GM18508 (cell line): ENCODE results near the gene WDR77.

Source experiments
- ATAC-seq: cut with Tn5 transposase; IDR thresholded peaks from one replicate; pipeline ENCODE4 v1.9.1; 2021; ENCODE audit warnings: moderate number of reproducible peaks; ENCODE audit not compliant: insufficient read depth, unreplicated experiment

Gene WDR77

DNA sequence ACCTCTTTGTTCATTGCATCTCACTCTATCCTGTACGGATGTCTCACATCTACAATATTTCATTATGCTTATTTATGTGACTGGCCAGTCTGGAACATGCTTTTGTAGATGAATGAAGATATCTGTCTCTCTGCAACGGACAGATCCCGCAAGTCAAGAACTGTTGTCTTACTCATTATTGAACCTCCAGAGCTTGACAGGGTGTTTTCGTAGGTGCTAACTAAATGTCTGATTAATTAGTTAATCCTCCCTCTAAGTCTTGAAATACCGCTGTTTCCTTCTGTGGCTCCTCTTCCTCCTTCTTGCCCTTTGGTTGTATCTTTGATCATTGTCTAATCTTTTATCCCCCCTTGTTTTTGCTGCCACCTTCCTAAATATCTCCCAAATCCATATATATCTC is 21.5 kb upstream of the WDR77 start:
- ATAC-seq = no peak

DNA sequence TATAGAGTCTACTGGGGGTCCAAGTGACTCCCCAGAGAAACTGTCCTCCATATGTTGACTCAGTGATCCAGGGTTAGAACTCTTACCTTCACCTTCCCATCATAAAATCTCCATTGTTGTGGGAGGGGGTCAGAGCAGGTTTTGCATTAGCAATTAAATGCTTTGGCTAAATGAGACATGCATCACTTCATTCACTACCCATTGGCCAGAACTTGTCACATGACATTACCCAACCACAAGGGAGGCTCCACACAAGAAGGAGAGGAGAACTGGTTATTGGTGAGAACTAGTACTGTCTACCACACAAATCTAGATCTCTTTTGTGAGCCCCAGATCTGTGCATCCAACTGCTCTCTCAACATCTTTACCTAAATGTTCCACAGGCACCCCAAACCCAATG is 20.5 kb upstream of the WDR77 start:
- ATAC-seq = no peak

DNA sequence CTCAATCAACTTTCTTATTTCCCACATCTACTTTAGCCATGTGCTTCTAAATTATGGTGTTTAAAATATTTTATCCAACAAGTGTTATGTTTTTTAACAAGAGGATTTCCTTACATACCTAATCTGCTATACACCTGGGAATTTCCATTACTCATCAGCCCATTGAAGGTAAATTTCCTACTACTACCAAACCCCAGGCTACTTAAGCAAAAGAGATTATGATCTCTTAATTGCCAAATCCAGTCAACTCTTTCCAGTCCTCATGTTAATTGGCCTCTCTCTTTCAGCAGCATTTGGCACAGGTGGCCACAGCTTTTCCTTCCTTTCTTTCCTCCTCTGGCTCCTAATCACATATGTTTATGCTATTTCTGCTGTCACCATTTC is 19.7 kb upstream of the WDR77 start:
- no peak for ATAC-seq

DNA sequence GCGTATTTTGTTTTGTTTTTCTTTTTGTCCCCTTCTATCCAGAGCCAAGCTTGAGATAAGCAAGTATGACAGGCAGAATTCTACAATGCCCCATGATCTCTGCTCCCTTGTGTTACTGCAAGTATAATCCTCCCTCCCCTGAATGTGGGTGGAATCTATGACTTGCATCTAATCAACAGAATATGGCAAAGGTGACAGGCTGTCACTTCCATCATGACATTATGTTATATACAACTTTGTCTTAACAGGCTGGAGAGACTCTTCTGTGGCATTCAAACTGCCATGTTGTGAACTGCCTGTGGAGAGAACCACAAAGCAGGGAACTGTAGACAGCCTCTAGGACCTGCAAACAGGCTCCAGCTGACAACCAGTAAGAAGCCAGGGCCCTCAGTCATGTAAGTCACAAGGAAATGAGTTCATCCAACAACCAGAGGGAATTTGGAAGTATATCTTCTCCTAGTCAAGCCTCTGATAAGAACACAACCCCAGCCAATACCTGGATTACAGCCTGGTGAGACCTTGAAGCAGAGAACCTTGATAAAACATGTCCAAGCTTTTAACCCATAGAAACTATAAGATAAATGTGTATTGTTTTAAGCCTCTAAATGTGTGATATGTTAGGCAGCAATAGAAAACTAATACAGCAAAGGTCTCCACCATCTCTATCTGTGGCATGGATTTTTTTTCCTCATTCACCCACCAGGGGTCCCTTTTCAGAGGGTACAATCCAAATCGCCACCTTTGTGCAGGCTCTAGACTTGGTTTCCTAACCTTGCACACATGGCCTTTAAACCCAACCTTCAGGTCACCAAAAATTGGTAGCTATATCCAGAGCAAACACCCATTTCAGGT is 19.0 kb upstream of the WDR77 start:
- ATAC-seq = no peak

DNA sequence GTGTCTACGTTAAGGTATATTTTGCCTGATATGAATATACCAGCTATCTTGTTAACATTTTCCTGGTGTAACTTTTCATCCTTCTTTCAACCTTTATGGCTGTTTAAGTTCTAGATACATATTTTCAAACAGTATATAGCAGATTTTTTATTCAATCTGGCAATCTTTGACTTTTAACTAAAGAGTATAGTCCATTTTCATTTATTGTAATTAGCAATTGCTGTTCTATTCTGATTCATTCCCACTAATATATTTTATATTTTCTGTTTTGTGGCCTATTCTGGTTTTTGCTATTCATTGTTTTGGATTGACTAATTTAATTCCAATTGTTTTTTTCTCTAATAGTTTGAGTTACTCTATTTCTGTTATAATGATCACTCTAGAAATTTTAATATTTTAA is 17.4 kb upstream of the WDR77 start:
- ATAC-seq = no peak

DNA sequence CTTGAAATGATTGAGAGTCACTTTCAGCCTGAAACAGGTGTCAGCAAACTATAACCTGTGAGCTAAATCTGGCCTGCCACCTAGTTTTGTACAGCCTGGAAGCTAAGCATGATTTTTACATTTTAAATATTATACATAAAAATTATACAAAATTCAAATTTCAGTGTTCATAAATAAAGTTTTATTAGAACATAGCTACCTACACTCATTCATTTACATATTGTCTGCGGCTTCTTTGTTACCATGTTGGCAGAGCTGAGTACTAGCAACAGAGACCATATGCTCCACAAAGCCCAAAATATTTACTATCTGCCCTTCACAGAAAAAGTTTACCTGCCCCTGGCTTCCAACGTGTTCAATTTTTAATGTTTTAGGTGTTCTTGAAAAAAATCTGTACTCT is 16.7 kb upstream of the WDR77 start:
- ATAC-seq = no peak

DNA sequence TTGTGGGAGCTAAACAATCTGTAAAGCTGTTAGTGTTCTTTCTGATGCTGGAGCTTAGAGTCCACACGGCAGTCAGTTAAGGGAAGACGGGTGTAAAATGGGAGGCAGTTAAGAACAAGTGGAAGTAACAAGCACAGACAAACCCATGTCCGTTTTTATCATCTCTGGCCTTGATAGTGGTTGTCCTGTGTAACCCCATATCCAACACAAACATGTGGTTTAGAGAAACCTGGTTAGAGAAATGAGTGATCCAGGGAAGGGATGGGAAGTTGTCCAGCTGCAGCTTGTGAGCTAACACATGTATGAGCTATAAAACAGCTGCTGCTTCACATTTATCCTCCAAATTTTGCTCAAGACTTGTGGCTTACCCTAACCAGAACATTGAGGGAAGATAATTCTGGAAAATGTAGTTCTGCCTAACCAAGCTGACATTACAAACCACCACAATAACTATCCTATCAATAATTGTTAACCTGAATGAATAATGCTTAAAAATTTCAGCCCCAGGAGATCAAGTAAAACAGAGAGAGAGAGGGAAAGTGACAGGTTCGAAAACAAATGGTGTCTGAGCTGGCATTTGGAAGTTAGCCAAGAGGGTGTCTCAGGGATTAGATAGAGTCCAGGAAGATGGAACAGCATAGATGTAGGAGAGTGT is 14.1 kb upstream of the WDR77 start:
- no peak for ATAC-seq

DNA sequence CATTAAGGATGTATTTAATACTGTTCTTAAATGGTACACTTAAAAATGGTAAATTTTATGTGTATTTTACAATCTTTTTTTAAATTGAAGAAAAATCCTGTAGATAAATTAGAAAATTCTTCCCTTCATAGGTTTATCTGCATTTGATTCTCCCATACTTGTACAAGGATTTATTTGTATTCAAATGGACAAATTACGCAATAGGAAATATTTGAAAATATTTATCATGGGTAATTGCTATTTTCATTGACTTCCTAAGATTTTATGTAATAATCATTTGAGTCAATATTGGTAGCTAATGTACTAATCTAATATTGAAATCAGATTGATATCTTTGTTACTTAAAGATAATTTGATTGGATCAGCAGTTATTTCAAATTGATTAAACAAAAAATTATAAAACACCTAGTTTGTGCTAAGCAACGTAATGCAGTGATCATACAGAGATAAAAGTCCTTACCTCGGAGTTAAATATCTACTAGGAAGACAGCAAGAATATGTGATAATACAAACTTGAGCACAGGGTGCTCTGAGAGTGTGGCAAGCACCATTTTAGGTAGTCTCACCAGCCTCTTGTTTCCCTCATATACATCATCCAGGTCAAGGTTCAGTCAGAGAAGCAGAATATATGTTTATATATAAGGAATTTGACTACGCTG is 13.4 kb upstream of the WDR77 start:
- no peak for ATAC-seq

DNA sequence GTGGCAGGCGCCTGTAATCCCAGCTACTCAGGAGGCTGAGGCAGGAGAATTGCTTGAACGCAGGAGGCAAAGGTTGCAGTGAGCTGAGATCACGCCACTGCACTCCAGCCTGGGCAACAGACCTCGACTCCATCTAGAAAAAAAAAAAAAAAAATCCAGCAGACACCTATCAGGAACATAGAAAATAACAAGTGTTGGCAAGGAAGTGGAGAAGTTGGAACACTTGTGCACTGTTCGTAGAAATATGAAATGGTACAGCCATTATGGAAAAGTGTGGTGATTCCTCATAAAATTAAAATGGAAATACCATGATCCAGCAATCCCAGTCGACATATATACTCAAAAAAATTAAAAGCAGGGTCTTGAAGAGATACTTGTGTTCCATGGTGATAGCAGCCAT is 12.7 kb upstream of the WDR77 start:
- ATAC-seq = no peak

DNA sequence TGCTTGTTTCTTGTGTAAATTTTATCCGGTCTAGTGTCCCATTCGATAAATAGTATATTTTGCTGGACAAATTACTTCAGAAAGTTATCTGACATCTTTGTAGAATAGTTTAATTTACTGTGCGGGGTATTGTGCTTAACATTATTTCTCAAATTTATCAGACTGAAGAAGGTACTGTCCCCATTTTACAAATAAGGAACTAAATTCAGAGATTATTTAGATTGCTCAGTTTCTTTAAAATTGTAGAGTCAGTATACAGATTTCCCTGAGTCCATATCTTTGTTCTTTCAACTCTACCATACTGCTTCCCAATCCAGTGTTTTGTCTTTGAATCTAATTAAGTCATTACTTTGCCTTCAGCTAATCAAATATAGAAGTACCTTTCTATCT is 6.6 kb upstream of the WDR77 start:
- ATAC-seq = no peak

DNA sequence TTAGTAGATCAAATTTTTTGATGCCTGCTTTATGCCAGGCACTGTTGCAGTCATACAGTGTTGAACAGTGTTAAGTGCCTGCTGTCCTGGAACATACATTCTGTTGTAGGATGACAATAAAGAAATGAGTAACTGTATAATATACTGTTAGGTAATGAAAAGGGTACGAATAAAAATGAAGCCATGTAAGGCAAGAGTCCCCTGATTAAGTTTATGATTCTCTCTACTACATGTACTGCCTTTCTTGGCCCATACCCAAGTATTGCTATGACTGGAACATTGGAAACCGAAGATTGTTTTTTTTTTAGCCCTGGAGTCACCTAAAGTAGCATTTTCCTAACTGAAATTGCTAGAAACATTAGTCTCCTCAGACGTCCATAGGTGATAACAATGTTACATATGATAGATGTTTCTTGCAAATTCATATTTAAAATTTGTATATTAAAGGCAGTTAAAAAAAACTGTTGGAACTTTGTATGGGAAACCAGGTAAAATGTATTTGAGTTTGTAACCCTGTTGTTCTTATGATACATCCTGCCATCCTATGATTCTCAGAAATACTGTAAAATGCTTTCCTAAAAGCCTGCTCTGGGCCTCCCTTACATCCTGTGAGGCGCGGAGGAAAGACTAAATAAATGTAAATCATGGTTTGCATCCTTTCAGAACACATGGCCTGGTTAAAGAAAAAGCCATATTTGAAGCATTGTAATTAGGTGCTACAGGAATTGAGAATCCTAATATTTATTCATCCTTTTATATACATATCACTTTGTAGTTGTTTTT is 6.0 kb upstream of the WDR77 start:
- ATAC-seq = no peak

DNA sequence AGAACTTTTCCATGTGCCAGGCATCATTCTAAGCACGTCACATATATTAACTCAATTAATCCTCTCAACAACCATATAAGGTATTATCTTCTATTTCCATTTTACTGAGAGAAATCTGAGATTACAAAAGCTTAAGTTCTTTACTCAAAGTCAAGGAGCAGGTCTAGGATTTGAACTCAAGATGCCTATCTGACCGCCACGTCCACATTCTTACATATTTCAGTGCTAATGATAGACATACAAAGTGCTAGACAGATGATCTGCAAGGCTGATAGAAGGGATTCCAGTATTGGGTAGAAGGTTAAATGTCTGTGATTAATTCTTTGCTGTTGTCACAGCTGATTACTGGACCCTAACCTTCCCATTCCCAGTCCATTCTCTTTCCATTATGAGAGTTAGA is 4.7 kb upstream of the WDR77 start:
- no peak for ATAC-seq

DNA sequence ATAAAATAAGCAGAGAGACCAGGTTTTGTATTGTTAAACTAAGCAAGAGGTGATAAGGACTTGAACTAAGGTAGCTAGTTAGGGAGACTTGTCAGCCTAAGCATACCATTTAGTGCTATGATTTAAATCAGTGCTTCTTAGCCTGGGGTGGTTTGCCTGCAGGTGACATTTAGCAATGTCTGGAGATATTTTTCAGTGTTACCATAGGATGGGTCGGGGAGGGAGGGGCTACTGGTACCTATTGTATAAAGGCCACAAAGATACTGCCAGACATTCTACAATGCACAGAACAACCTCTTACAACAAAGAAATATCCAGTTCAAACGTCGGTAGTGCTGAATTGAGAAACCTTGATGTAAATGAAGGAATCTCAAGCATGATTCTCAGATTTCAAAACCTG is 3.5 kb upstream of the WDR77 start:
- ATAC-seq = no peak

DNA sequence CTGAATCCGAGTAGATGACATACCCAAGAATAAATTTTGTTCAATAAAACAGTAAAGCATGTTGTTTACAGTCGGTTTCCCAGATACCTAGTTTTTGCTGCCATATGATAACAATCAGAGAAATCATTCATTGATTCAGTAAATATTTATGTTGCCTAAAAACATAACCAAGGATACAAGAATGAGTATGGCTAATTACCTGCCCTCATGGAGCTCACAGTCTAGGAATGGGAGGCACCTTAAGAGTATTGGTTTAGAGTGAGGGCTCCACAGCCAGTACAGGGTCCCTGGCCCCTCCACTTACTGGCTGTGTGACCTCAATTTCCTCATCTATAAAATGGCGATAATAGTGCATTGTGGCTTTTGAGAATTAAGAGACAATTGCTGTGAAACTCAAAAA is 1.1 kb upstream of the WDR77 start:
- no peak for ATAC-seq

DNA sequence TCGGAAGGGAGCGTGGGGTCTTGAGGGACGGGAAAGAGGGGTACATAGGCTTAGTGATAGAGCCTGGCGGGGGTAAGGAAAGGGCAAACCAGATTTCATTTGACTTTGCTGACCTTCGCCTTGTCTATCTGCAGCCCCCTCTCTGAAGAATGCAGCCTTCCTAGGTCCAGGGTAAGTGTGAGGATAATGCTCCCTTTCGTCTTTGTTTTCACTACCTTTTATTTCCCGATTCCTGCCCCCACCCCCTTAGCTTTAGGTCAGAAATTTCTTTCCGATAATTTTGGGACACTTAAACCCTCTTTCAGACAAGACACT is 604 bp upstream of the WDR77 start:
- no peak for ATAC-seq

DNA sequence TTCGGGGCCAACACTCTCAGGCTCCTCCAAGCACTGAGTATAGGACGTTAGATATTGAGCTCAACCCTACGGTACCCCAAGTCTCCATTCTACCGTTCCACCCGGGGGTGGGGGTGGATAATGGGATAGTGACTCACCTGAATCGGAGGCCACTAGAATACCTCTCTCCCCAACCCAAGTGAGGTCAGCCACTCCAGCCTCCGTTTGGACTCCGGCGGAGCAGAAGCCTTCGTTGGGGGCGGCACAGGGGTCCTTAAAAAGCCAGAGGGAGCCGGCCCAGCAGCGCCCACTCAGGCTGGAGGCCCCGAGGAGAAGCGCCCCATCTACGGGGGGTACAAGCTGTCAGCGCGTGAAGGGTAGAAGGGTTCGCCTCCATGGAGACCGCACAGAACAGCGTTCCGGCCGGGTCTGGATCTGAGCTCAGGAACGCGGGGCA is 556 bp downstream of the WDR77 start:
- ATAC-seq = peak; percentile 5

DNA sequence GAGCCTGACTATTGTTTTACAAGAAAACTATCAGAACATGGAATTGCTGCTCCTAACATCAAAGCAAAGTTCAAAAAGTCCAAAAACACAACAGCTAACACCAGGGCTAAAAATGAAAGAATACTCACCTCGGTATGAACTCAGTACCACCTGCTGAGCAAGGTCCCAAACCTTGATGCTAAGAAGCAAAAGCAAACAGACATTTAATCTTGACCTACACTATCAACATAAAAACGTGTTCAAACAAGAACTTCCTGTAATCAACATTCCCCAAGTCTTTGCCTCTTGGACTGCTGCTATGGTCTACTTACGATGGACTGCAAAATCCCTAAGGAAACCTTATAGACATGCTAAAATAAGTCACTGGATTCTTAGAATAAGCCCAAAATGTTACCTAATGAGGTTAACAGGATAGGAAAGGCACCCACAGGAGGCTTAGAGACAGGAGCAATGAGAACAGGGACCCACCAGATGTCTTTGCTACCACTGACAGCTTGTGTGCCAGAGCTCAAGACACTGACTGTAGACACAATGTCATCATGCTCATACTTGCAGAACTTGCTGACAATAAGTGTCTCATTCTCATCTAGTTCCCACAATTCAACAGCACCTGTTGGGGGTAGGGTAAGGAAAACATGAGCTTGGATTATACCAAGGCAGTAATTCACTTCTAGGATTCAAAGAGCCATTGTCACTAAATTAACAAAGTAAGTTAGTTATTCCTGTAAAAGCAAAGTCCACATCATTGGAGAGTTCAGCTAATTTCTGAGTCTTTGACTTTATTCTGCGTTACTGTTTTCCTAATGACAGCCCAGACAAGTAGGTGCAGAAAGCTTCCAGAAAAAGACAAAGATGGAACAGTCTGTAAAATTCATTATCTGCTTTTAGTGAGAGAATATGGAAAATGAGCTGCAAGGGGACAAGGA is 1.8 kb downstream of the WDR77 start:
- ATAC-seq = no peak

DNA sequence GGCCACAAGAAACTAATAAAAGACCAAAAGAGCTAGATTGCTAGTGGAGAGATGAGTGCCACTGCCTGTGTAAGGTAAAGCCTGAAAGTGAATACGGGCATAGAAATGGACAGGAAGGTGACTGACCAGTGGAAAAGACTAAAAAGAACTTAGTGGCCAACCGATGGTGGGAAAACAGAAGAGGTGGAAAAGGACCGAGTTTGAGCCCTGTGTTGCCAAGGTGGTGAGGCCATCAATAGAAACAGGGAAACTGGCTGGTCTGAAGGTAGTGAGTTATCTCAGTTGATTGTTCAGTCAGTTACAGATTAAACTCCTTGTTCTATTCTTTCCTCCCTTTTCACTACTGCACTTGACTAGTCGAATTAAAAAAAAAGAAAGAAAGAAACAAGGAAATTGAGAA is 2.5 kb downstream of the WDR77 start:
- ATAC-seq = no peak

DNA sequence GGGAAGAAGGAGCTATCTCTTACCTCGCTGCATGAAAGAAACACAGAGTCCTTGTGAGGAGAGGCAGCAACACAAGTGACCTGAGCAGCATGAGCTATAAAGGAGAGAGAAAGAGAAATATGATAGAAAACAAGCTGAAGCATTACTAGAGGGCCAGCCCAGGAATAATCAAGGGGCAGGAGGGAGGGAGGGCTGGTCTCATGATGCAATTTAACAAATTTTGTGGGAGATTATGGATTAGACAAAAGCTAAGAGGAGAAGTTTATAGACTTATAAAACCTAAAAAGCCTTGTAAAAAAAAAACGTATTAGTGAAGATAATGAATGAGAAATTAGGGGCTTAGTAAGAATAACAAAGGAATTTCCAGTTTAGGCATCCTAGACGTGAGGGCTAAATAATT is 5.0 kb downstream of the WDR77 start:
- ATAC-seq = no peak

DNA sequence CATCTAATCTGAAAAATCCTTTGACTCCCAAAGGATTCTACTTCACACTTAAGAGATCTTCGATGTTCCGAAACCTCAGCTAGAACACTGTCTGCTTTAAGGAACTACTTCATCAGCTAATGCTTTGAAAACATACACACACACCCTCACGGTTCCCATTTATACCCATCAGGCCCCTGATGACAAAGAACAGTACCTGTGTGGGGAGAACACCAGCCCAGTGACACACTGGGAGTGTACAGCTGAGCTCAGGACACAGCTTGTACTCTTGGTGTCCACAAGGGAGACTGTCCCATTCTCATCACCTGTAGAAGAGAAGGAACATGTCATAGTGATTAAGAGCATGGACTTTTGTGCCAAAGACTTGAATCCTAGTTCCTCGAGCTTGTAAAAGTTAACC is 6.6 kb downstream of the WDR77 start:
- no peak for ATAC-seq
